Measurements from ENCODE around the gene ZNHIT6. TPM values are rescaled to one million over a fixed set of nuclear protein-coding genes. Genes with fewer than 3 reads are reported as not detected.
"Not testable (repeated sequence)": the region's sequence is repeated elsewhere in the genome, so short reads cannot be mapped to it uniquely, and the experiment has no call there.

Gene ZNHIT6
- total RNA-seq, 1 donor from 2014 or later = 34.9 TPM

GRCh38 chr1:85734931-85735330 is 26.7 kb upstream of the ZNHIT6 start:
- no peak overlapping the region for H3K9ac ChIP-seq (ENCODE audit: low read length)
- H3K27me3 Mint-ChIP-seq (ENCODE audit: low read depth, unreplicated experiment) = no peaks in the 10 kb centered on the region
- H3K4me2 ChIP-seq (ENCODE audit: low read length) = no peak overlapping the region
- no peaks in the 10 kb centered on the region for H3K9me3 Mint-ChIP-seq (ENCODE audit: unreplicated experiment)
- no peaks in the 10 kb centered on the region for H3K27me3 ChIP-seq (ENCODE audit: insufficient read depth, low read length)
- TF ChIP-seq EZH2 (IDR thresholded peaks at IDR 0.05; ENCODE audit: insufficient read depth, low read length) = no peak
- no peak for TF ChIP-seq CTCF (IDR thresholded peaks at IDR 0.05; ENCODE audit: insufficient read depth, low read depth, low read length)
- no peak overlapping the region for H2AFZ ChIP-seq (ENCODE audit: low read depth, low read length)
- H3K27ac ChIP-seq (ENCODE audit: low read depth, low read length) = no peak overlapping the region
- H3K4me3 ChIP-seq (ENCODE audit: insufficient read depth, low read depth, low read length) = no peak overlapping the region
- H3K27ac Mint-ChIP-seq (ENCODE audit: unreplicated experiment) = no peak overlapping the region
- no peaks in the 10 kb centered on the region for H4K20me1 ChIP-seq (ENCODE audit: insufficient read depth, low read length)
- no peaks in the 10 kb centered on the region for H3K36me3 ChIP-seq (ENCODE audit: insufficient read depth, low read length)
- DNase-seq (ENCODE audit: low read depth) = no peak
- H3K4me3 Mint-ChIP-seq (ENCODE audit: unreplicated experiment) = no peak overlapping the region
- no peak for FAIRE-seq
- no peaks in the 10 kb centered on the region for H3K4me1 ChIP-seq (ENCODE audit: insufficient read depth, low read length)
- H3K4me1 Mint-ChIP-seq (ENCODE audit: low read depth, unreplicated experiment) = no peaks in the 10 kb centered on the region
- H3K9me3 ChIP-seq (ENCODE audit: insufficient read depth, low read depth, low read length) = no peaks in the 10 kb centered on the region
- no peaks in the 10 kb centered on the region for H3K79me2 ChIP-seq (ENCODE audit: insufficient read depth, low read length)
- H3K36me3 Mint-ChIP-seq (ENCODE audit: low read depth, unreplicated experiment) = no peaks in the 10 kb centered on the region

- Histone ChIP-seq H3K9me3 (ENCODE audit: insufficient read depth, low read depth, low read length) (no peaks in the 10 kb centered on the region), H3K36me3 (ENCODE audit: insufficient read depth, low read length) (no peaks in the 10 kb centered on the region), H3K27ac (ENCODE audit: low read depth, low read length) (no peak overlapping the region), H3K4me1 (ENCODE audit: insufficient read depth, low read length) (no peaks in the 10 kb centered on the region), H3K9ac (ENCODE audit: low read length) (no peak overlapping the region), H3K27me3 (ENCODE audit: insufficient read depth, low read length) (no peaks in the 10 kb centered on the region), H3K4me3 (ENCODE audit: insufficient read depth, low read depth, low read length) (no peak overlapping the region), H4K20me1 (ENCODE audit: insufficient read depth, low read length) (no peaks in the 10 kb centered on the region), H2AFZ (ENCODE audit: low read depth, low read length) (no peak overlapping the region), H3K79me2 (ENCODE audit: insufficient read depth, low read length) (no peaks in the 10 kb centered on the region), H3K4me2 (ENCODE audit: low read length) (no peak overlapping the region)
- Mint-ChIP-seq H3K9me3 (ENCODE audit: unreplicated experiment) (peaks cover 19% of the 10 kb centered on the region), H3K36me3 (ENCODE audit: low read depth, unreplicated experiment) (no peaks in the 10 kb centered on the region), H3K4me1 (ENCODE audit: low read depth, unreplicated experiment) (no peaks in the 10 kb centered on the region), H3K27ac (ENCODE audit: unreplicated experiment) (no peak overlapping the region), H3K4me3 (ENCODE audit: unreplicated experiment) (no peak overlapping the region), H3K27me3 (ENCODE audit: low read depth, unreplicated experiment) (no peaks in the 10 kb centered on the region)
- TF ChIP-seq EZH2 (IDR thresholded peaks at IDR 0.05; ENCODE audit: insufficient read depth, low read length) (no peak), CTCF (IDR thresholded peaks at IDR 0.05; ENCODE audit: insufficient read depth, low read depth, low read length) (no peak)
- DNase-seq (ENCODE audit: low read depth) = no peak
- FAIRE-seq = no peak
Observed at GRCh38 chr1:85718678-85719340, 10.6 kb upstream of the ZNHIT6 start.

- H3K79me2 ChIP-seq (ENCODE audit: insufficient read depth, low read length); FAIRE-seq; H3K4me3 Mint-ChIP-seq (ENCODE audit: unreplicated experiment): not testable (repeated sequence)
Observed at GRCh38 chr1:85714418-85715114, 6.3 kb upstream of the ZNHIT6 start.

More at GRCh38 chr1:85714418-85715114, 6.3 kb upstream of the ZNHIT6 start:
- H3K4me1 Mint-ChIP-seq (ENCODE audit: low read depth, unreplicated experiment); H4K20me1 ChIP-seq (ENCODE audit: insufficient read depth, low read length); H3K36me3 ChIP-seq (ENCODE audit: insufficient read depth, low read length); H3K36me3 Mint-ChIP-seq (ENCODE audit: low read depth, unreplicated experiment); H3K27ac Mint-ChIP-seq (ENCODE audit: unreplicated experiment); H3K4me3 ChIP-seq (ENCODE audit: insufficient read depth, low read depth, low read length); H2AFZ ChIP-seq (ENCODE audit: low read depth, low read length); H3K4me2 ChIP-seq (ENCODE audit: low read length); H3K4me1 ChIP-seq (ENCODE audit: insufficient read depth, low read length); H3K27me3 ChIP-seq (ENCODE audit: insufficient read depth, low read length); DNase-seq (ENCODE audit: low read depth); H3K27ac ChIP-seq (ENCODE audit: low read depth, low read length); H3K27me3 Mint-ChIP-seq (ENCODE audit: low read depth, unreplicated experiment); H3K9me3 ChIP-seq (ENCODE audit: insufficient read depth, low read depth, low read length); H3K9ac ChIP-seq (ENCODE audit: low read length): not testable (repeated sequence)
- H3K9me3 Mint-ChIP-seq (ENCODE audit: unreplicated experiment) = peaks cover 11% of the 10 kb centered on the region

Data from astrocyte (in vitro differentiated cells and primary cell).